H9 (cell line): ENCODE measurements around the gene MGAT2. TPM values are rescaled to one million over a fixed set of nuclear protein-coding genes. Genes with fewer than 3 reads are reported as not detected.

Experiments
- DNase-seq: peaks from one replicate; pipeline ENCODE4 v3.0.0-alpha.2; 2017
- H2AFZ ChIP-seq: one replicate; pipeline ENCODE4 v1.6.1; 2013; ENCODE audit warnings: mild to moderate bottlenecking, low read length, control low read depth, moderate library complexity
- H2AK5ac ChIP-seq: 2 replicates; pipeline ENCODE4 v1.6.1; 2013; ENCODE audit warnings: low read length, control low read depth, mixed read lengths; ENCODE audit not compliant: insufficient read length
- H2BK120ac ChIP-seq: one replicate; pipeline ENCODE4 v1.6.1; 2013; ENCODE audit warnings: low read depth, mild to moderate bottlenecking, low read length, control low read depth, inconsistent platforms; ENCODE audit not compliant: poor library complexity, severe bottlenecking
- H2BK12ac ChIP-seq: 2 replicates; pipeline ENCODE4 v1.6.1; 2013; ENCODE audit warnings: low read length, control low read depth, mixed read lengths, low read depth; ENCODE audit not compliant: insufficient read length
- H2BK15ac ChIP-seq: 2 replicates; pipeline ENCODE4 v1.6.1; 2013; ENCODE audit warnings: low read depth, low read length, control low read depth
- H2BK20ac ChIP-seq: one replicate; pipeline ENCODE4 v1.6.1; 2013; ENCODE audit warnings: low read depth, mild to moderate bottlenecking, low read length, control low read depth, inconsistent platforms; ENCODE audit not compliant: poor library complexity, severe bottlenecking
- H2BK5ac ChIP-seq: 2 replicates; pipeline ENCODE4 v1.6.1; 2013; ENCODE audit warnings: low read length, control low read depth, mixed read lengths; ENCODE audit not compliant: insufficient read length
- H3K14ac ChIP-seq: 2 replicates; pipeline ENCODE4 v1.6.1; 2013; ENCODE audit warnings: low read length, control low read depth; ENCODE audit not compliant: insufficient read depth
- H3K18ac ChIP-seq: 2 replicates; pipeline ENCODE4 v1.6.1; 2013; ENCODE audit warnings: low read depth, mild to moderate bottlenecking, mixed read lengths, low read length, control low read depth; ENCODE audit not compliant: insufficient read length
- H3K23ac ChIP-seq: 2 replicates; pipeline ENCODE4 v1.6.1; 2013; ENCODE audit warnings: low read length, control low read depth, mixed read lengths, low read depth; ENCODE audit not compliant: insufficient read length
- H3K23me2 ChIP-seq: 2 replicates; pipeline ENCODE4 v1.6.1; 2013; ENCODE audit warnings: low read depth, mild to moderate bottlenecking, mixed read lengths, low read length, control low read depth; ENCODE audit not compliant: insufficient read length, poor library complexity, severe bottlenecking
- H3K27ac ChIP-seq: 2 replicates; pipeline ENCODE4 v1.5.1; 2013; ENCODE audit warnings: low read length, control low read depth, mixed read lengths, low read depth; ENCODE audit not compliant: insufficient read length
- H3K27me3 ChIP-seq: 2 replicates; pipeline ENCODE4 v1.6.1; 2013; ENCODE audit warnings: low read length, control low read depth, inconsistent platforms; ENCODE audit not compliant: insufficient read depth
- H3K4ac ChIP-seq: 2 replicates; pipeline ENCODE4 v1.6.1; 2013; ENCODE audit warnings: low read depth, mild to moderate bottlenecking, control low read depth, inconsistent platforms, low read length, moderate library complexity
- H3K4me1 ChIP-seq: 2 replicates; pipeline ENCODE4 v1.6.1; 2013; ENCODE audit warnings: low read length, control low read depth, inconsistent platforms; ENCODE audit not compliant: insufficient read depth
- H3K4me2 ChIP-seq: 2 replicates; pipeline ENCODE4 v1.6.1; 2013; ENCODE audit warnings: low read length, control low read depth, mixed read lengths; ENCODE audit not compliant: insufficient read length, insufficient read depth
- H3K56ac ChIP-seq: 2 replicates; pipeline ENCODE4 v1.6.1; 2013; ENCODE audit warnings: low read depth, mild to moderate bottlenecking, mixed read lengths, low read length, control low read depth; ENCODE audit not compliant: insufficient read length
- H3K79me1 ChIP-seq: 2 replicates; pipeline ENCODE4 v1.6.1; 2013; ENCODE audit warnings: low read depth, mild to moderate bottlenecking, moderate library complexity, low read length, control low read depth, inconsistent platforms; ENCODE audit not compliant: insufficient read depth, poor library complexity, severe bottlenecking
- H3K79me2 ChIP-seq: 2 replicates; pipeline ENCODE4 v1.6.1; 2013; ENCODE audit warnings: low read length, control low read depth, inconsistent platforms; ENCODE audit not compliant: insufficient read depth
- H3K9ac ChIP-seq: 2 replicates; pipeline ENCODE4 v1.6.1; 2013; ENCODE audit warnings: low read length, control low read depth, mixed read lengths; ENCODE audit not compliant: insufficient read length; ENCODE audit errors: extremely low read depth
- H3K9me3 ChIP-seq: one replicate; pipeline ENCODE4 v1.6.1; 2013; ENCODE audit warnings: low read depth, low read length, inconsistent platforms; ENCODE audit not compliant: control insufficient read depth
- H3T11ph ChIP-seq: one replicate; pipeline ENCODE4 v1.6.1; 2013; ENCODE audit warnings: mild to moderate bottlenecking, low read length, control low read depth, inconsistent platforms
- H4K20me1 ChIP-seq: one replicate; pipeline ENCODE4 v1.6.1; 2013; ENCODE audit not compliant: control insufficient read depth, insufficient read length, insufficient read depth
- H4K5ac ChIP-seq: 2 replicates; pipeline ENCODE4 v1.6.1; 2013; ENCODE audit warnings: low read depth, mild to moderate bottlenecking, mixed read lengths, low read length, control low read depth; ENCODE audit not compliant: insufficient read length
- H4K8ac ChIP-seq: replicated peaks from 2 replicates; pipeline ENCODE4 v1.6.1; 2013; ENCODE audit warnings: low read length, control low read depth, mixed read lengths, low read depth; ENCODE audit not compliant: insufficient read length
- H4K91ac ChIP-seq: 2 replicates; pipeline ENCODE4 v1.6.1; 2013; ENCODE audit warnings: low read depth, mild to moderate bottlenecking, moderate library complexity, mixed read lengths, low read length, control low read depth; ENCODE audit not compliant: insufficient read length
- H3K27ac Mint-ChIP-seq, 3 experiments: 2 replicates in 2 of 3; 3 replicates in 1 of 3; pipeline ENCODE4 v1.8.0; 2020 to 2021; ENCODE audit warnings: mixed read lengths in 3 of 3, mild to moderate bottlenecking in 1 of 3, moderate library complexity in 1 of 3
- H3K27me3 Mint-ChIP-seq: 2 replicates; pipeline ENCODE4 v1.8.0; 2021; ENCODE audit warnings: low read depth, mild to moderate bottlenecking, moderate library complexity, mixed read lengths
- H3K36me3 Mint-ChIP-seq, 3 experiments: 2 replicates in 2 of 3; 3 replicates in 1 of 3; pipeline ENCODE4 v1.8.0; 2020 to 2021; ENCODE audit warnings: low read depth in 3 of 3, mixed read lengths in 3 of 3; ENCODE audit not compliant: insufficient read depth in 1 of 3
- H3K4me1 Mint-ChIP-seq, 2 experiments: 2 replicates each; pipeline ENCODE4 v1.8.0; 2020; ENCODE audit warnings: mixed read lengths in 2 of 2
- H3K4me3 Mint-ChIP-seq, 2 experiments: 2 replicates in 1 of 2; 3 replicates in 1 of 2; pipeline ENCODE4 v1.8.0; 2020 to 2021; ENCODE audit warnings: mild to moderate bottlenecking in 2 of 2, mixed read lengths in 2 of 2, moderate library complexity in 1 of 2
- H3K9me3 Mint-ChIP-seq, 2 experiments: 2 replicates in 1 of 2; 3 replicates in 1 of 2; pipeline ENCODE4 v1.8.0; 2020; ENCODE audit warnings: mild to moderate bottlenecking in 2 of 2, mixed read lengths in 2 of 2, moderate library complexity in 1 of 2
- CTCF ChIP-seq: fragments of 200-600 bp; sonication (generic); conservative IDR thresholded peaks from 3 replicates; pipeline ENCODE4 v1.8.0; 2021; ENCODE audit warnings: antibody characterized with exemption, mild to moderate bottlenecking
- total RNA-seq: library from RNA; stranded (reverse); gene quantifications from 2 replicates; pipeline ENCODE4 v1.2.1, GENCODE V29; 2021

The MGAT2 gene
- total RNA-seq, 1 experiment from 2014 or later: 24.5 TPM

DNA sequence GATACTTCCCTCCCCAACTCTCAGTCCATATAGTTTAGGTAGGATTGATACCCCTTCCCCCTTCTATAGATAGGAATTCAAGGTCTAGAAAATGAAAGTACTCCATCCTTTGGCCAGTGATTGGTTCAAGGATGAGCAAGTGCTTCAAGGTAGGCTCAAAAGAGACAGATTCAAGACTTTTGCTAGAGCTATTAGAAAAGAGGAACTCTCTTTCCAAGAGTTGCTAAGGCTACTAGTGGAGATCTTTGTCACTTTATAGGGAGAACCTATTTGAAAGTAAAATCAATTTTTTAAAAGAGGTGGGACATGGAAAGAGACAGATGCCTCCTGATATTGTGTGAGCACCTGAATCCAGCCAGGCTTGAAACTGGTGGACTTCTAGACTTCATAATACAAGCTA lies 49.9 kb downstream of the MGAT2 start:
- Mint-ChIP-seq H3K4me1 (no peaks in the 10 kb centered on the region), H3K27ac (no peak overlapping the region), H3K27me3 (no peaks in the 10 kb centered on the region), H3K9me3 (no peaks in the 10 kb centered on the region), H3K36me3 (peaks cover 13 to 59% (median 52%) of the 10 kb centered on the region in 3 experiments; a peak in 6 of 7 replicates), H3K4me3 (no peak overlapping the region)
- H2BK5ac ChIP-seq: no peak overlapping the region
- H3K18ac ChIP-seq: no peak overlapping the region
- no peak overlapping the region for H2BK15ac ChIP-seq
- H2AK5ac ChIP-seq: no peak overlapping the region
- no peak for TF ChIP-seq CTCF
- no peaks in the 10 kb centered on the region for H3K9me3 ChIP-seq
- H3K27ac ChIP-seq: no peak overlapping the region
- H3T11ph ChIP-seq: no peak overlapping the region
- H3K23me2 ChIP-seq: no peaks in the 10 kb centered on the region
- H4K8ac ChIP-seq: no peak overlapping the region
- no peak overlapping the region for H2AFZ ChIP-seq
- no peaks in the 10 kb centered on the region for H3K79me2 ChIP-seq
- no peak overlapping the region for H3K23ac ChIP-seq
- no peak overlapping the region for H3K9ac ChIP-seq
- no peak overlapping the region for H3K4ac ChIP-seq
- H3K56ac ChIP-seq: no peak overlapping the region
- H3K4me1 ChIP-seq: no peaks in the 10 kb centered on the region
- H2BK20ac ChIP-seq: no peak overlapping the region
- H3K4me2 ChIP-seq: no peak overlapping the region
- H4K5ac ChIP-seq: no peak overlapping the region
- H4K91ac ChIP-seq: no peak overlapping the region
- no peak overlapping the region for H3K14ac ChIP-seq
- no peak overlapping the region for H2BK12ac ChIP-seq
- H4K20me1 ChIP-seq: no peaks in the 10 kb centered on the region
- no peaks in the 10 kb centered on the region for H3K79me1 ChIP-seq
- no peaks in the 10 kb centered on the region for H3K27me3 ChIP-seq
- H2BK120ac ChIP-seq: no peak overlapping the region
- no peak for DNase-seq

Other genes with a start within 250 kb of the MGAT2 start
- 1,963 and 2,022 TPM in 2 replicates for gene RPS29, start 34.4 kb upstream of the MGAT2 start, total RNA-seq
- gene LRR1, start 21.9 kb upstream of the MGAT2 start, total RNA-seq: 38.6 and 43.2 TPM in 2 replicates
- 205 and 207 TPM in 2 replicates for gene RPL36AL, start 173 bp upstream of the MGAT2 start, total RNA-seq
- 26.1 and 26.3 TPM in 2 replicates for gene DNAAF2, start 14.4 kb downstream of the MGAT2 start, total RNA-seq
- gene POLE2, start 67.4 kb downstream of the MGAT2 start, total RNA-seq: 24.1 and 25.7 TPM in 2 replicates
- gene KLHDC1, start 72.3 kb downstream of the MGAT2 start, total RNA-seq: not detected in 2 replicates
- gene KLHDC2, start 147.4 kb downstream of the MGAT2 start, total RNA-seq: 41.3 and 41.6 TPM in 2 replicates
- 54.3 and 57.4 TPM in 2 replicates for gene NEMF, start 232.0 kb downstream of the MGAT2 start, total RNA-seq